Measurements from ENCODE around the gene SMYD3.

Gene SMYD3

GRCh38 chr1:245952383-245953026, 554.6 kb downstream of the SMYD3 start:
- TF ChIP-seq SIN3A (IDR thresholded peaks at IDR 0.05; ENCODE audit: borderline replicate concordance, insufficient read depth, low read length) (no peak), TAF1 (IDR thresholded peaks at IDR 0.05; ENCODE audit: borderline replicate concordance, insufficient read depth, low read length) (no peak)

GRCh38 chr1:245948786-245949185, 558.3 kb downstream of the SMYD3 start:
- no peak for TF ChIP-seq FOXP2 (optimal IDR thresholded peaks at IDR 0.05; ENCODE audit: borderline replicate concordance, extremely low read depth, extremely low read length, insufficient read depth)
- TF ChIP-seq REST (IDR thresholded peaks at IDR 0.05; ENCODE audit: insufficient read depth in 1 of 2, low read depth in 2 of 2, low read length in 2 of 2): no peak

- TF ChIP-seq SIN3A (IDR thresholded peaks at IDR 0.05; ENCODE audit: borderline replicate concordance, insufficient read depth, low read length) (no peak), FOXP2 (optimal IDR thresholded peaks at IDR 0.05; ENCODE audit: borderline replicate concordance, extremely low read depth, extremely low read length, insufficient read depth) (no peak), TAF1 (IDR thresholded peaks at IDR 0.05; ENCODE audit: borderline replicate concordance, insufficient read depth, low read length) (no peak), REST (IDR thresholded peaks at IDR 0.05; ENCODE audit: insufficient read depth in 1 of 2, low read depth in 2 of 2, low read length in 2 of 2) (no peak), POLR2AphosphoS5 (IDR thresholded peaks at IDR 0.05; ENCODE audit: low read depth, low read length) (no peak)
These were observed 560.2 kb downstream of the SMYD3 start for GRCh38 chr1:245946905-245947304.

- TF ChIP-seq SIN3A (IDR thresholded peaks at IDR 0.05; ENCODE audit: borderline replicate concordance, insufficient read depth, low read length) (no peak), TAF1 (IDR thresholded peaks at IDR 0.05; ENCODE audit: borderline replicate concordance, insufficient read depth, low read length) (no peak), FOXP2 (optimal IDR thresholded peaks at IDR 0.05; ENCODE audit: borderline replicate concordance, extremely low read depth, extremely low read length, insufficient read depth) (no peak), REST (IDR thresholded peaks at IDR 0.05; ENCODE audit: insufficient read depth in 1 of 2, low read depth in 2 of 2, low read length in 2 of 2) (no peak), POLR2AphosphoS5 (IDR thresholded peaks at IDR 0.05; ENCODE audit: low read depth, low read length) (no peak)
These were observed 564.2 kb downstream of the SMYD3 start for GRCh38 chr1:245942856-245943255.

- TF ChIP-seq POLR2AphosphoS5 (IDR thresholded peaks at IDR 0.05; ENCODE audit: low read depth, low read length) (no peak), FOXP2 (optimal IDR thresholded peaks at IDR 0.05; ENCODE audit: borderline replicate concordance, extremely low read depth, extremely low read length, insufficient read depth) (no peak), TAF1 (IDR thresholded peaks at IDR 0.05; ENCODE audit: borderline replicate concordance, insufficient read depth, low read length) (no peak), REST (IDR thresholded peaks at IDR 0.05; ENCODE audit: insufficient read depth in 1 of 2, low read depth in 2 of 2, low read length in 2 of 2) (no peak), SIN3A (IDR thresholded peaks at IDR 0.05; ENCODE audit: borderline replicate concordance, insufficient read depth, low read length) (no peak)
These were observed 567.2 kb downstream of the SMYD3 start for GRCh38 chr1:245939756-245940345.
